WTC11 (cell line): ENCODE results near the gene OR2M7. TPM values are rescaled to one million over a fixed set of nuclear protein-coding genes. Genes with fewer than 3 reads are reported as not detected.

ENCODE experiments used
- ATAC-seq: fragments of 200-7000 bp; cut with Tn5 transposase; 2 replicates; pipeline ENCODE4 v1.10.0; 2021; ENCODE audit warnings: mild to moderate bottlenecking, moderate library complexity
- CTCF ChIA-PET: fragments of 300-600 bp; sonication (Branson Sonifier 250); formaldehyde crosslinking; loops from one replicate; lab custom pipeline; 2021; ENCODE audit warnings: antibody characterized with exemption; lab: Charles Lee
- POLR2A ChIA-PET: fragments of 350-600 bp; sonication (Branson Sonifier 250); formaldehyde crosslinking; loops from one replicate; lab custom pipeline; 2021; ENCODE audit warnings: antibody characterized with exemption; lab: Charles Lee
- DNase-seq: peaks from one replicate; pipeline ENCODE4 v3.0.0; 2021; ENCODE audit warnings: low spot score
- H3K27ac Mint-ChIP-seq: 2 replicates; pipeline ENCODE4 v1.8.0; 2021; ENCODE audit warnings: mixed read lengths
- H3K27me3 Mint-ChIP-seq: 2 replicates; pipeline ENCODE4 v1.8.0; 2021; ENCODE audit warnings: low read depth, mild to moderate bottlenecking, moderate library complexity, mixed read lengths
- H3K36me3 Mint-ChIP-seq: 2 replicates; pipeline ENCODE4 v1.8.0; 2021; ENCODE audit warnings: mixed read lengths
- H3K4me1 Mint-ChIP-seq: 2 replicates; pipeline ENCODE4 v1.8.0; 2022; ENCODE audit warnings: mixed read lengths
- H3K4me3 Mint-ChIP-seq: 2 replicates; pipeline ENCODE4 v1.8.0; 2021; ENCODE audit warnings: mild to moderate bottlenecking, moderate library complexity, mixed read lengths
- H3K9me3 Mint-ChIP-seq: 2 replicates; pipeline ENCODE4 v1.8.0; 2021; ENCODE audit warnings: mixed read lengths
- CDX4 ChIP-seq: fragments of 250-450 bp; sonication (Bioruptor Pico); IDR thresholded peaks from 2 replicates; pipeline ENCODE4 v1.9.0; 2021; ENCODE audit warnings: moderate library complexity, mild to moderate bottlenecking, inconsistent platforms, borderline replicate concordance
- ETV6 ChIP-seq: sonication (generic); formaldehyde crosslinking; IDR thresholded peaks from 2 replicates; pipeline ENCODE4 v1.8.1; 2022; ENCODE audit warnings: mild to moderate bottlenecking, missing genetic modification reagents
- FOXP1 ChIP-seq: sonication (generic); formaldehyde crosslinking; IDR thresholded peaks from 2 replicates; pipeline ENCODE4 v1.8.0; 2022; ENCODE audit warnings: missing genetic modification reagents, mild to moderate bottlenecking, moderate library complexity, borderline replicate concordance
- GTF2I ChIP-seq: fragments of 250-450 bp; sonication (Bioruptor Pico); conservative IDR thresholded peaks from 2 replicates; pipeline ENCODE4 v1.4.0; 2021; ENCODE audit warnings: mild to moderate bottlenecking
- IRF1 ChIP-seq: sonication (generic); formaldehyde crosslinking; IDR thresholded peaks from 2 replicates; pipeline ENCODE4 v1.8.0; 2023; ENCODE audit warnings: missing genetic modification reagents
- IRF2 ChIP-seq: sonication (generic); formaldehyde crosslinking; IDR thresholded peaks from 2 replicates; pipeline ENCODE4 v1.8.0; 2022; ENCODE audit warnings: low read depth, missing genetic modification reagents, borderline replicate concordance
- KAT7 ChIP-seq: sonication (generic); formaldehyde crosslinking; IDR thresholded peaks from 2 replicates; pipeline ENCODE4 v1.8.1; 2023; ENCODE audit warnings: missing genetic modification reagents, mild to moderate bottlenecking, borderline replicate concordance
- MLX ChIP-seq: sonication (generic); formaldehyde crosslinking; IDR thresholded peaks from 2 replicates; pipeline ENCODE4 v1.8.1; 2023; ENCODE audit warnings: mild to moderate bottlenecking, missing genetic modification reagents, moderate library complexity
- MYBL2 ChIP-seq: sonication (generic); formaldehyde crosslinking; IDR thresholded peaks from 2 replicates; pipeline ENCODE4 v1.8.1; 2023; ENCODE audit warnings: mild to moderate bottlenecking, moderate library complexity, missing genetic modification reagents
- SMAD4 ChIP-seq: sonication (generic); formaldehyde crosslinking; IDR thresholded peaks from 2 replicates; pipeline ENCODE4 v1.8.0; 2022; ENCODE audit warnings: mild to moderate bottlenecking, missing genetic modification reagents
- SOX15 ChIP-seq: fragments of 250-450 bp; sonication (Bioruptor Pico); IDR thresholded peaks from 2 replicates; pipeline ENCODE4 v1.9.0; 2021; ENCODE audit warnings: mild to moderate bottlenecking
- USF1 ChIP-seq: sonication (generic); formaldehyde crosslinking; IDR thresholded peaks from 2 replicates; pipeline ENCODE4 v1.8.0; 2022; ENCODE audit warnings: mild to moderate bottlenecking, missing genetic modification reagents
- ZBTB43 ChIP-seq: sonication (generic); formaldehyde crosslinking; IDR thresholded peaks from 2 replicates; pipeline ENCODE4 v1.8.1; 2023; ENCODE audit warnings: mild to moderate bottlenecking, missing genetic modification reagents
- ZNF425 ChIP-seq: fragments of 250-450 bp; sonication (Bioruptor Pico); conservative IDR thresholded peaks from 2 replicates; pipeline ENCODE4 v1.9.0; 2021; ENCODE audit warnings: mild to moderate bottlenecking
- total RNA-seq: library from RNA; stranded (reverse); gene quantifications from 3 replicates; pipeline ENCODE4 v1.2.3, GENCODE V29; 2021
- TF ChIP-seq, protein P1 (sequence below): fragments of 250-450 bp; sonication (Bioruptor Pico); IDR thresholded peaks from 2 replicates; pipeline ENCODE4 v1.9.0; 2021; ENCODE audit warnings: mild to moderate bottlenecking
- TF ChIP-seq, protein P2 (sequence below): fragments of 250-450 bp; sonication (Bioruptor Pico); IDR thresholded peaks from 2 replicates; pipeline ENCODE4 v2.1.2; 2022; ENCODE audit warnings: mild to moderate bottlenecking, moderate library complexity
- TF ChIP-seq, protein P3 (sequence below): sonication (generic); formaldehyde crosslinking; IDR thresholded peaks from 2 replicates; pipeline ENCODE4 v1.8.0; 2023; ENCODE audit warnings: missing genetic modification reagents, mild to moderate bottlenecking, borderline replicate concordance

Gene OR2M7
- total RNA-seq, 1 experiment from 2014 or later: not detected

DNA sequence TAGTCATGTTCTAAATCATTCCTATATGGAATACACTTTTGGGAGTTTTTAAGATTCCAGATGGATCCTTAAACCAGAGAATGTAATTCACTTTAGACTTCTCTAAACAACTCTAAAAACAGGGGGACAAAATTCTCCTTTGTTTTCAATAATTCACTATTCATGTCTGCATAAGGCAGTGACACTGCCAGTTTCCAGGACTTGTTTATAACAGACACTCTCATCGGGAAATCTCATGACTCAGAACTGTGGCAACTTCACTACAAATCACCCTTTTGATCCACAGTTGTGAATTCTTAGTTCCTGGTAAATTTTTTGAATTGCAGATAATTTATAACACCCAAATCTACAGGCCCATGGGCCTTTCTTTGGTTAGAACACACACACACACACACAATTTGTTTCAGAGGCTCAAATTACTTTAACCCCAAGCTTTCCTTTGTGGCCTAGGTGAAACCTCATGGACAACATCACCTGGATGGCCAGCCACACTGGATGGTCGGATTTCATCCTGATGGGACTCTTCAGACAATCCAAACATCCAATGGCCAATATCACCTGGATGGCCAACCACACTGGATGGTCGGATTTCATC, 36.9 kb upstream of the OR2M7 start, which contains the start of gene OR2T4:
Gene OR2T4 (plus strand): TSS at position 545 of the 595 bp plus-strand sequence. CDS start 0 bp downstream, at position 545.
- Mint-ChIP-seq H3K27ac (no peak within 1 kb of the TSS), H3K27me3 (peaks cover 4% of the 10 kb centered on the region; the same call in 1 of the 2 replicates), H3K9me3 (peaks cover 89% of the 10 kb centered on the region), H3K4me1 (no peaks in the 10 kb centered on the region), H3K36me3 (peaks cover 66% of the 10 kb centered on the region), H3K4me3 (no peak within 1 kb of the TSS)
- no peak for TF ChIP-seq ZNF425
- no peak for TF ChIP-seq ZBTB43
- TF ChIP-seq SOX15 (CRISPR knock-in tag): no peak
- TF ChIP-seq USF1 (CRISPR knock-in tag): no peak
- no peak for TF ChIP-seq MLX (CRISPR knock-in tag)
- TF ChIP-seq MYBL2 (CRISPR knock-in tag): no peak
- TF ChIP-seq SMAD4 (CRISPR knock-in tag): no peak
- TF ChIP-seq, protein P1, sequence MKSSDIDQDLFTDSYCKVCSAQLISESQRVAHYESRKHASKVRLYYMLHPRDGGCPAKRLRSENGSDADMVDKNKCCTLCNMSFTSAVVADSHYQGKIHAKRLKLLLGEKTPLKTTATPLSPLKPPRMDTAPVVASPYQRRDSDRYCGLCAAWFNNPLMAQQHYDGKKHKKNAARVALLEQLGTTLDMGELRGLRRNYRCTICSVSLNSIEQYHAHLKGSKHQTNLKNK: no peak
- TF ChIP-seq, protein P2, sequence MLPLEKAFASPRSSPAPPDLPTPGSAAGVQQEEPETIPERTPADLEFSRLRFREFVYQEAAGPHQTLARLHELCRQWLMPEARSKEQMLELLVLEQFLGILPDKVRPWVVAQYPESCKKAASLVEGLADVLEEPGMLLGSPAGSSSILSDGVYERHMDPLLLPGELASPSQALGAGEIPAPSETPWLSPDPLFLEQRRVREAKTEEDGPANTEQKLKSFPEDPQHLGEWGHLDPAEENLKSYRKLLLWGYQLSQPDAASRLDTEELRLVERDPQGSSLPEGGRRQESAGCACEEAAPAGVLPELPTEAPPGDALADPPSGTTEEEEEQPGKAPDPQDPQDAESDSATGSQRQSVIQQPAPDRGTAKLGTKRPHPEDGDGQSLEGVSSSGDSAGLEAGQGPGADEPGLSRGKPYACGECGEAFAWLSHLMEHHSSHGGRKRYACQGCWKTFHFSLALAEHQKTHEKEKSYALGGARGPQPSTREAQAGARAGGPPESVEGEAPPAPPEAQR (CRISPR knock-in tag): no peak
- TF ChIP-seq ETV6: no peak
- TF ChIP-seq KAT7 (CRISPR knock-in tag): no peak
- no peak for TF ChIP-seq IRF1 (CRISPR knock-in tag)
- TF ChIP-seq FOXP1 (CRISPR knock-in tag): no peak
- TF ChIP-seq IRF2 (CRISPR knock-in tag): no peak
- TF ChIP-seq, protein P3, sequence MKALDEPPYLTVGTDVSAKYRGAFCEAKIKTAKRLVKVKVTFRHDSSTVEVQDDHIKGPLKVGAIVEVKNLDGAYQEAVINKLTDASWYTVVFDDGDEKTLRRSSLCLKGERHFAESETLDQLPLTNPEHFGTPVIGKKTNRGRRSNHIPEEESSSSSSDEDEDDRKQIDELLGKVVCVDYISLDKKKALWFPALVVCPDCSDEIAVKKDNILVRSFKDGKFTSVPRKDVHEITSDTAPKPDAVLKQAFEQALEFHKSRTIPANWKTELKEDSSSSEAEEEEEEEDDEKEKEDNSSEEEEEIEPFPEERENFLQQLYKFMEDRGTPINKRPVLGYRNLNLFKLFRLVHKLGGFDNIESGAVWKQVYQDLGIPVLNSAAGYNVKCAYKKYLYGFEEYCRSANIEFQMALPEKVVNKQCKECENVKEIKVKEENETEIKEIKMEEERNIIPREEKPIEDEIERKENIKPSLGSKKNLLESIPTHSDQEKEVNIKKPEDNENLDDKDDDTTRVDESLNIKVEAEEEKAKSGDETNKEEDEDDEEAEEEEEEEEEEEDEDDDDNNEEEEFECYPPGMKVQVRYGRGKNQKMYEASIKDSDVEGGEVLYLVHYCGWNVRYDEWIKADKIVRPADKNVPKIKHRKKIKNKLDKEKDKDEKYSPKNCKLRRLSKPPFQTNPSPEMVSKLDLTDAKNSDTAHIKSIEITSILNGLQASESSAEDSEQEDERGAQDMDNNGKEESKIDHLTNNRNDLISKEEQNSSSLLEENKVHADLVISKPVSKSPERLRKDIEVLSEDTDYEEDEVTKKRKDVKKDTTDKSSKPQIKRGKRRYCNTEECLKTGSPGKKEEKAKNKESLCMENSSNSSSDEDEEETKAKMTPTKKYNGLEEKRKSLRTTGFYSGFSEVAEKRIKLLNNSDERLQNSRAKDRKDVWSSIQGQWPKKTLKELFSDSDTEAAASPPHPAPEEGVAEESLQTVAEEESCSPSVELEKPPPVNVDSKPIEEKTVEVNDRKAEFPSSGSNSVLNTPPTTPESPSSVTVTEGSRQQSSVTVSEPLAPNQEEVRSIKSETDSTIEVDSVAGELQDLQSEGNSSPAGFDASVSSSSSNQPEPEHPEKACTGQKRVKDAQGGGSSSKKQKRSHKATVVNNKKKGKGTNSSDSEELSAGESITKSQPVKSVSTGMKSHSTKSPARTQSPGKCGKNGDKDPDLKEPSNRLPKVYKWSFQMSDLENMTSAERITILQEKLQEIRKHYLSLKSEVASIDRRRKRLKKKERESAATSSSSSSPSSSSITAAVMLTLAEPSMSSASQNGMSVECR (CRISPR knock-in tag): no peak
- no peak for TF ChIP-seq GTF2I (CRISPR knock-in tag)
- no peak for TF ChIP-seq CDX4 (CRISPR knock-in tag)
- CTCF ChIA-PET: no interaction called here
- DNase-seq (no peak), ATAC-seq (no peak)
- POLR2A ChIA-PET: no interaction called here
